SK-N-MC (cell line): ENCODE data around the gene MGAT5.

Source experiments
- EZH2 ChIP-seq: fragments of 200-600 bp; sonication (generic); IDR thresholded peaks from one replicate; pipeline ENCODE4 v1.6.1; 2017; ENCODE audit warnings: antibody characterized with exemption
- POLR2AphosphoS5 ChIP-seq: IDR thresholded peaks from 2 replicates; pipeline ENCODE4 v1.6.1; 2012; ENCODE audit warnings: mild to moderate bottlenecking, low read depth, low read length, borderline replicate concordance

DNA sequence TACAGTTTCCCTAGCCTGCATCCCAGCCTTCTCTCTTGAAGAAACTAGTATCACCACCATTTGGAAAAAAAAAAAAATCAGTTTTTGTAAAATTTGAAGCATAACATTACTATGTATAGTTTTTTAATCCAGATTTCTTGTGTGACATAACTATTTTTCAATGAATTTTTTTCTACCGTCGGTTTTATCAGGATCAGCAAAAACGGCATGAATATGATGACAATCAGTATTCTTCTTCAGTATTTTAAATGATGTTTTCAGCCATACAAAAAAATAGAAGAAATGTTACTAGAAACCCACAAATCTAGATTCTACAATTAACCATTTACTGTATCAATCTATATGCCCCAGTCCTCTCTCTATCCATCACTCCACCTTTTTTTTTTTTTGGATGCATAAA lies 103.9 kb downstream of the MGAT5 start:
- TF ChIP-seq EZH2 = no peak
- no peak for TF ChIP-seq POLR2AphosphoS5
